HEK293 (cell line): ENCODE data around the gene THUMPD2.

Experiments used
- CTCF ChIP-seq: fragments of 450-650 bp; formaldehyde crosslinking; IDR thresholded peaks from 2 replicates; pipeline ENCODE4 v1.5.1; 2016; ENCODE audit warnings: missing biosample characterization, missing genetic modification characterization
- GLI4 ChIP-seq: fragments of 450-650 bp; formaldehyde crosslinking; IDR thresholded peaks from 2 replicates; pipeline ENCODE4 v1.5.1; 2016; ENCODE audit warnings: missing biosample characterization, missing genetic modification characterization
- KLF7 ChIP-seq: fragments of 450-650 bp; formaldehyde crosslinking; IDR thresholded peaks from 2 replicates; pipeline ENCODE4 v1.5.1; 2016; ENCODE audit warnings: missing biosample characterization, missing genetic modification characterization, borderline replicate concordance
- OVOL3 ChIP-seq: fragments of 450-650 bp; formaldehyde crosslinking; IDR thresholded peaks from 2 replicates; pipeline ENCODE4 v1.5.1; 2016; ENCODE audit warnings: missing biosample characterization, missing genetic modification characterization
- PRDM2 ChIP-seq: fragments of 450-650 bp; formaldehyde crosslinking; IDR thresholded peaks from 2 replicates; pipeline ENCODE4 v1.5.1; 2016; ENCODE audit warnings: missing biosample characterization, missing genetic modification characterization, borderline replicate concordance
- REST ChIP-seq: fragments of 450-650 bp; formaldehyde crosslinking; IDR thresholded peaks from 2 replicates; pipeline ENCODE4 v1.5.1; 2016; ENCODE audit warnings: missing biosample characterization, missing genetic modification characterization
- YY2 ChIP-seq: fragments of 450-650 bp; formaldehyde crosslinking; IDR thresholded peaks from 2 replicates; pipeline ENCODE4 v1.5.1; 2016; ENCODE audit warnings: missing biosample characterization, missing genetic modification characterization
- ZNF274 ChIP-seq, 2 experiments: fragments of 200-500 bp in 1 of 2; fragments of 450-650 bp in 1 of 2; sonication (Bioruptor generic) in 1 of 2; formaldehyde crosslinking in 1 of 2; IDR thresholded peaks; 2 replicates each; pipeline versions ENCODE4 v1.5.1 to v1.6.1; 2014 to 2016; ENCODE audit warnings: borderline replicate concordance in 1 of 2, inconsistent platforms in 1 of 2, low read length in 1 of 2, missing biosample characterization in 1 of 2, missing genetic modification characterization in 1 of 2
- ZNF280D ChIP-seq: fragments of 450-650 bp; formaldehyde crosslinking; IDR thresholded peaks from 2 replicates; pipeline ENCODE4 v1.5.1; 2016; ENCODE audit warnings: missing biosample characterization, missing genetic modification characterization
- ZNF302 ChIP-seq: fragments of 450-650 bp; formaldehyde crosslinking; IDR thresholded peaks from 2 replicates; pipeline ENCODE4 v1.5.1; 2016; ENCODE audit warnings: missing biosample characterization, missing genetic modification characterization, low read depth
- ZNF362 ChIP-seq: fragments of 450-650 bp; formaldehyde crosslinking; IDR thresholded peaks from 2 replicates; pipeline ENCODE4 v1.5.1; 2016; ENCODE audit warnings: missing biosample characterization, missing genetic modification characterization
- ZNF600 ChIP-seq: fragments of 450-650 bp; formaldehyde crosslinking; IDR thresholded peaks from 2 replicates; pipeline ENCODE4 v1.5.1; 2016; ENCODE audit warnings: missing biosample characterization, missing genetic modification characterization
- ZNF664 ChIP-seq: fragments of 450-650 bp; formaldehyde crosslinking; IDR thresholded peaks from 2 replicates; pipeline ENCODE4 v1.5.1; 2016; ENCODE audit warnings: missing biosample characterization, missing genetic modification characterization

GRCh38 chr2:39743269-39743776 lies 35.7 kb downstream of the THUMPD2 start:
- no peak for TF ChIP-seq CTCF (tag by site-specific recombination)
- no peak for TF ChIP-seq ZNF362
- TF ChIP-seq ZNF664 (tag by site-specific recombination), result no peak
- TF ChIP-seq PRDM2, result no peak
- TF ChIP-seq GLI4 (tag by site-specific recombination), result no peak
- TF ChIP-seq ZNF302 (tag by site-specific recombination), result no peak
- no peak for TF ChIP-seq OVOL3
- no peak for TF ChIP-seq KLF7 (tag by site-specific recombination)
- TF ChIP-seq REST (tag by site-specific recombination), result no peak
- TF ChIP-seq YY2 (tag by site-specific recombination), result no peak
- no peak for TF ChIP-seq ZNF274 (IDR thresholded peaks at IDR 0.05; ENCODE audit: low read length)
- no peak for TF ChIP-seq ZNF274 (tag by site-specific recombination; IDR thresholded peaks at IDR 0.05; ENCODE audit: borderline replicate concordance)
- TF ChIP-seq ZNF600, result no peak
- TF ChIP-seq ZNF280D, result no peak
